HPDE6-E6E7 (cell line): Measurements from ENCODE around the gene LBX2.
"Not testable (repeated sequence)": the region's sequence is repeated elsewhere in the genome, so short reads cannot be mapped to it uniquely, and the experiment has no call there.

Experiments used
- DNase-seq: peaks from one replicate; pipeline ENCODE4 v3.0.0; 2011; ENCODE audit warnings: missing footprints; ENCODE audit errors: extremely low spot score

Gene LBX2

DNA sequence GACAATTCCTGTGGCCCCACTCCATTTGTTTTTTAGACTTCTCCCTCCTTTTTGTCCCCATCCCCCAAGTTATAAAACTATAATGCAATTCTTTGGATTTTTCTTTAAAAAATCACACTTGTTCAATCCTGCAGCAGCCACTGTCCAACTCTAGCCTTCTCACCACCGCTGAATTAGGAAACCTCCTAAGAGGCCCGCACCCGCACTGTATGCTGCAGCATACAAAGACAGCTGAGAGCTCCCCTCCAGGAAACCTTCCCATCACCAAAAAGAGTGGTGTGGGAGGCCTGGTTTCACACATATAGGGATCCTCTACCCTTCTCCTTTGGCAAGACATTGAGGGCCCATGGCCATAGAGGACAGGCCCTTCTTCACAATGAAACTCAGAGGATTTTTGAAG, 5.2 kb upstream of the LBX2 start:
- DNase-seq: no peak

DNA sequence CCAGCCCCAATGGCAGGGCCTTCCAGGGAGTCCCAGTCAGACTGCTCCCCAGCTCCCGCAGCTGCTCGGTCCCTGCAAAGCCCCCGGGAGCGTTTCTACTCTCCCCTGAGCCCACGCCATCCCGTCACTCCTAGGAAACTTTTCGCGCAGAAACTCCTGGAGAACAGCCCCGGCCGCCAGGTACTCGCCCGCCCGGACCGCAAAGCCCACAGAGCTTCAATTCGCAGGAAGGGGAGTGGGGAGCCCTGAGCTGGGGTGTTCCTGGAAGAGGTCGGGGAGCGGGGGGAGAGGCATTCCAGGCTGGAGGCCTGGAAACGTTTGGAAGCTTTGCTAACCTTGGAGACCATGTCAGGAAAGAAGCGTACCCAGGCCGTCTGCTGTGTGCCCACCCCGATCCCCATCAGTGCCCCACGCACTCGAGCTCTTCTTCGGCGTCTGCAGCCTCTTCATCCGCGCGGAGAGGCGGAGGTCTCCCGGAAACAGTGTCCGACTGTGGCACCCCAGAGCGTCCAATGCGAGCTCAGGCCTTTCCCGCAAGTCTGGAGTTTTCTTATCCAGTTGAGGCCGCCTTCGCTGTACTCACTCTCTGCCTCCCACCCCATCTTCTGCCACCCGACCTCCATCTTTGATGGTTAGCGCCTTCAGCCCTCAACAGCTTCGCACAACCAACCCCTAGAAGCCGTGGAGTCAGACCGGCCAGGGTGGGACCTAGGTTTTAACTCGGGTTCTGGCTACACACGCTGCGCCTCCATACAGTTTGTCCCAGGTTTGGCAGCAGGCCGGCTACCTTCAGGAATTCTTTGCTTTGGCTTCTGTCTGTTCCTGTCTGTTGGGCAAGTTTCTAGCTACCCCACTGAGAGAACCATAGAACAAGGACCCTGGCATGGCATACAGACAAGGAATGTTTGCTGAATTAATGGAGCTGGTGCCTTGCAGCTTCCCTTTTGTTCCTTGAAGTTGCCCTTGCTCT, 4.4 kb upstream of the LBX2 start:
- DNase-seq: no peak

DNA sequence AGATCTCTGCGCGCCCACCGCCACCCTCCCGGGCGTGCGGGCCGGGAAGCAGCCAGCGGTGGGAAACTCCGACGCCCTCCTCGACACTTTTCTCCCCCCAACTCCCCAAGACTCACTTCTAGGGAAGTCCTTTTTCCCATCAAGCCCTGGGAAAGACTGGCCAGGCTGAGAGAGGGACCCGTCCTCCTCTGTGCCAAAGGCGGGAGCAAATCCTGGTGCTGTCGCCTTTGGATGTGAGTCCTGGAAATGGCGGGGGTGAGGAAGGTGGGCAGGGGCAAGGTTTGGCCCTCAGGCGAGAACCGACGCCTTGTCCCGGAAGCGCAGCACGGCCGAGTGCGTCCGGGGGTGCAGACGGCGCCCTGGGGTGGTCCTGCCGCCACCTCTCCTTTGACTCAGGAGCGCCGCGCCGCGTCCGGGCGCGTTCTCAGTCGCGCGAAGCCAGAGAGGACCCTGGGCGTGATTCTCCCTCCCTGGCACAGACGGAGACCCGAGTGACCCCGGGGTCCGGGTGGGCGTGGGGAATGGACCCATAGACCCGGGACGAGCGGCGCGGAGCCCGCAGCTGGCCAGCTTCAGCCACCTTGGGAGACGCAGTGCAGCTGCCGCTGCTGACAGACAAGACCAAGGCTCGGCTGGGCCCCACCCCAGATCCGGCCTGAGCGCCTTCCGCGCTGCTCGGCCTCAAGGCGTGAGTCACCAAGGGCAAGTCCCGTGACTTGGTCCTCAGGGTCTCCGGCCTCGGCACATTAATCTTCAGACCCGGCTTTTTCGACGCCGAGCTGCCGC, 3.5 kb upstream of the LBX2 start:
- DNase-seq: no peak

DNA sequence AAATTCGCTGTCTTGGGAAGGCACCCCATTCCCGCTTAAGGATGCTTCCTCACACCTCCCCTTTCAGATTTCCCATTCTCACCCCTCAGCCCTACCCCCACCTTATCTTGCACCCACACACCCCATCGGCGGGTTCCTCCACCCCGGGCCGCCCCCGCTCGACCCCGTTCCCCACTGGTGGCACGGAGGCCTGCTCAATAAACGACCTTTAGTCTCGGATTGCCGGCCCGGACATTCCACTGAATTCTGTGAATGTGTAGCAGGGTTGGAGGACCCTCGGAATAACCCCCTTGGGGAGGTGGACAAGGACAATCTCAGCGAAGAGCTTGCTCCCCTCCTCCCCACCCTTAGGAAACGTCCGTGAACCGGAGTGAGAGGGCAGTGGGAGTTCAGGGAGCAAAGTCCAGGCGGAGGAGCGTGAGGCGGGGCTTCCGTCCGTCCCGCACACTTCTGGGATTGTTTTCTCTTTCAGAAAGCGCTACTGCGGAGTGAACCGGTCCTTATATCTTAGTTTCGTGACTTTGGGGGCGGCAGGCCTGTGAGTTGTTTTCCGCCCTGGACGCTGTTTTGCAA, 2.8 kb upstream of the LBX2 start:
- DNase-seq: no peak

DNA sequence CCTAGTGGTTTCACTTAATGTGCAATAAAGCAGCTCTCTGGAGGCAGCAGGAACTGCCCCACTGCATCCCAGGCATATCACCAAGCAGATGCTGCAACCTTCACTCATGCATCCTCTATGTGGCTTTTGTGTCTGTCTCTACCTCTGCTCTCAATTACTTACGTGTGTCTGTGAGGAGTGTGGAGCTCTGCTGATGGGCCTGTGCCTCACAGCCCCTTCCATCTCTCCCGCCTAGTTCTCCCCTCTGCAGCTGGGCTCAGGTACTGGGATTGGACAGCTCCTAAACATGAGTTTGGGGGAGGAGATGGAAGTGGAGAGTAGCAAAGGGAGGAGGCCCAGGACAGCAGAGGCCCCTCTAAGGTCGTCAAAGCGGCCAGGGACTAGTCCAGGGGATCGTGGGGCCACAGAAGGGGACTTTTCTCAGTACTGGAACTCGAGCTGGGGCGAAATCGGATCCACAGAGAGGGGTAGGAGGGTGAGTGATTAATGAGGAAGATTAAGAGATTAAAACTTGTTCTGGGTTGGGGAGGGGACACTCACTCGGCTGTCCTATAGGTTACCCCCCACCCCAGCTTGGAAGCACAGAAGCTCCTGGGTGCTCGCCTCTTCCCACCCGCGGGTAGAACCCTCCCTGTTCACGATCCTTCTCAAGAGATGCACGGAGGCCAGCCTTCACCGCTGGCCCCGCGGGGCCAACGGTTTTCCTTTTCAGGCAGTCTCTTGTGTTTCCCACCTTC, 2.1 kb upstream of the LBX2 start:
- DNase-seq: no peak

DNA sequence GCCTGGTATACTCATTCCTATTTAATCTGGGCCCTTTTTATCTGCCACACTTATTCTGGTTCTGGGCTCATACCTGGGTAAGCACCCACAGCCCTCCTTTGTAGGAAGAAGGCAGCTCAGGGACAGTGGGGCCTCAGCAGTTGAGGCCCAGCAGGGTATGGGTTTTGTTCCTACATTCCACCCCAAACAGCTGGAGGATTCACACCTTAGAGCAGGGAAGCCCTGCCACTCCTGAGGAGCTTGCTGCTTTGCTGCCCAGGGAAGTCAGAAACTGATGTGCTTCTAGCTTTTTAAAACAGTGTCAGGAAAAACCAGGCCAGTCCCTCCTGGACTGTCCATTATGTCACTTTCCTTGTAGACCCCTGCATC, 1.2 kb upstream of the LBX2 start:
- DNase-seq: no peak

DNA sequence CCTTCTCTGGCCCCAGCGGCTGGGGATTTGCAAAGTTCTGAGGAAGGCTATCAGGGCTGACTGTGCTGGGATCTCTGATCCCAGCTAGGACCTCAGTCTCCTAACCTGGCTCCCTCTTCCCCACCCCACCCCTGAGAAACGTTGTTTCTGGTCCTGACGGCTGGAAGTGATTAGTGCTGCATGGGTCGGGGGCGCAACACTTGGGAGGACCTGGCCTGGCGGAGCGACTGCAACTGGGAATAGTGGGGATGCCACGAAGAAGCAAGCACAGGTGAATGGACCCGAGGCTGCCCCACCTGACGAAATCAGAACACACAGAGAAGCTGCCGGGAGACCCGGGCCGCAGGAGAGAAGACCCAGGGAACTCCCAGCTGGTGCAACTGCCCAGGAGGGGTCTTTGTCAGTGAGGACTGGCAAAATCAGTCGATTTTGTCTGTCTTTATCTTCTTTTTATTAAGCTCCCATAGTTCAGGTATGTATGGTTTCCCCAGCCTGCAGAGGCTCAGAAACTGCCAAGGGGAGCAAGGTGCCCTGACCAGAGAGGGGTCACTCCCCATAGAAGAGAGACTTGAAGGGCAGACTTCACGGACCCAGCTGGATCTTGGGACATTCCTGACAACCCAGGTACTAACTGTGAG, 656 bp upstream of the LBX2 start:
- DNase-seq: no peak

DNA sequence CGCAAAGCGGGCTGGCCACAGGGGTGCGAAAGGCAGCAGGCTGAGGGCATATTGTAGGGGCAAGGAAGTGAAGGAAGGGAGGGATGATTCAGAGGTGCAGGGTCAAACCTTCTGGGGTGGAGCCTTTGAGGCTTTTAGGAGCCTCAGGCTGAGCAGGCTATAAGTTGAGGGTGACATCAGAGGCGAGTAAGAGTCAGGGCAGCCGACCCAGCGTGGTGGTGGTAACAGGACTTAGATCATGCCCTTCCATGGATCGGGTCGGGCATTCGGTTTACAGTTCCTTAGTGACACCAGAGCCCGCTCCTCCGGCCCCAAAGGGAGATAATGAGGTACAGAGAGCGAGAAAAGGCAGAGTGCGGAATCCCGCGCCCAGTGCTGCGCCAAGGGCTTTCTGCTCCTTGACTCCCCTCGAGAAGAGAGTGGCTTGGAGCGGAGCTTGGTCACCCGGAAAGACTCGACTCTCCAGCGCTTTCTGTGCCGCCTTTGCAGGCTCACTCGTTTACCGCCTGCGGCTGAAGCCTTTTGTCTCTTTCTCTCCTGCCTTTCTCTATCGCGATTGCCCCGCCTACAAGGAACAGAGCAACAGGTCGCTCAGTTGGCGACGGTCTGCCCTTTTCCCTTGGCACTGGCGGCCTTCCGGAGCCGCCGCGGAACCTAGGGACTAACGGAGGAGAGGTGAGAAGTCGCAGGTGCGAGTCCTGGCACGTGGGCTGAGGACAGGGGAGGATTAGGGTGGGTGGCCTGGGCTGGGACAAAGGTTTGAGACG, 720 bp downstream of the LBX2 start:
- no peak for DNase-seq

DNA sequence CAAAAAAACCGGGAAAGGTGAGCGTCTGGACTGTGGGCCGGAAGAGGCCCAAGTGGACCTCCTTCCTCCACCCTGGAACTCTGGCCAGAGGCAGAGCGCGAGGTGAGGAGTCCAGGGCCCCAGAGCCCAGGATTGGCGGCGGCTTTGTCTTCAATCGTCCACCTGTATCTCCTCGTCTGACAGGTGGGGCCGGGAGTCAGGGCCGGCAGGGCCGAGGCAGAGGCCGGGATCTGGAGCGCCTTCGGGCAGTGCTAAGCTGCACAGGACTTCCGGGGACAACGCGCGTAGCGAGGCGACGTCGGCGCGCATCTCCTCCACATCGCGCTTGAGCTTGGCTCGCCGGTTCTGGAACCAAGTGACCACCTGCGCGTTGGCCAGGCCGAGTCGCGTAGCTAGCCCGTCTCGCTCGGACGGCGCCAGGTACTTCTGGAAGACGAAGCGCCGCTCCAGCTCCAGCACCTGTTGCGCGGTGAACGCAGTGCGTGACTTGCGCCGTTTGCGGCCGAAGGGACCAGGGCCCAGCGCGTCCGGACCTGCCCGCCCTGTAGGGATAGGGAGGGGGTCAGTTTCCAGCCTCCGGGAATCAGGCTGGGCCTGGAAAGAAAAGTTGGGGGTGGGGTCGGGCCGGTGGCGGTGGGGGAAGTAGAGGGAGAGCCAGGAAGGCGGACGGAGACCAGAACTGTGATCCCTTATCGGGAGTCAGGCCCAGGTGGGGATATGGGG, 1.5 kb downstream of the LBX2 start:
- no peak for DNase-seq

DNA sequence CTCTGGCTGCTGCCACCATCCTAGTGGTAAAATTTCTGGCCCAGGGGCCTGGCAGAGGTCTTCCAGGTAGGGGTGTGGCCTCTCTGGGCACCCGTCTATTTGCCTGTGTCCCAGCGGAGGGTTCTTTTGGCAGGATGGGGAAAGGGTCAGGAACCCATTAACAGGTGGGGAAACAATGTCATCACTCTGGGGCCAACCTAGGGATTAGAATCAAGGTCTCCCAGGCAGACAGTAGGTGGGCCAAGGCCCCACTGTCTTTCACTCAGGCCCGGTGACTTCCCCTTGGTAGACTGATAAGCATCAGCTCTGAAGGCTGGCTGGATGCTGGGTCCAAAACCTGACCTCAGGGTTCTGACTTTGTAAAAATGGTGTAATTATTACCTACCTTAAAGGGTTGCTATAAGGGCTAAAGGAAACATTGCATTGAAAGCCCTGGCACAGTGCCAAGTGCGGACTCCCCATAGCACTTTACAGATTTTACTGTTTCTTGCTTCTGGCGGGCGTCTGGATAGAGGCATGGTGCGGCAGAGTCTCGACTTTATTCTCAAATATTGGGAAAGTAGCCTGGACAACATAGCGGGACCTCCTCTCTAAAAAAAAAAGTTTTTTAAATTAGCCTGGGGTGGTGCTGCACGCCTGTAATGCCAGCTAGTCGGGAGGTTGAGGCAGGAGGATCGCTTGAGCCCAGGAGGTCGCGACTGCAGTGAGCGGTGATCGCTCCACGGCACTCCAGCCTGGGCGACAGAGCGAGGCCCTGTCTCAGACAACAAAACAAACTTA, 2.2 kb downstream of the LBX2 start:
- DNase-seq: no peak

DNA sequence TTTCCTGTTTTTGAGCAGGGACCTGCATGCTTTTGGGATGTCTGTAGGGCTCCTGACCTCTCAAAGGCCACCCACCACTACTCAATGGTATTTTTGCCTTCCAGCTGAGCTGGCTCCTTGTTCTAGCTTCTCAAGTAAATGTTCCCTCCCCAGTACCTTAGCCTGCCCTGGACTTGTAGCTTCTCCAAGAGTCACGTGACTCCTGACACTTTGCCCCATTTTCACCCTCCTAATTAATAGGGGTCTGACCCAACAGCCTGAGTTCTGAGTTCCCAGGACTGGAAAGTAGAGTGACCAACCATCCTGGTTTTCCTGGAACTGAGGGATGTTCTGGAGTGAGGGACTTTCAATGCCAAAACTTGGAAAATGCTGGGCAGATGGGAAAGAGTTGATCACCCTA, 4.0 kb downstream of the LBX2 start:
- no peak for DNase-seq

DNA sequence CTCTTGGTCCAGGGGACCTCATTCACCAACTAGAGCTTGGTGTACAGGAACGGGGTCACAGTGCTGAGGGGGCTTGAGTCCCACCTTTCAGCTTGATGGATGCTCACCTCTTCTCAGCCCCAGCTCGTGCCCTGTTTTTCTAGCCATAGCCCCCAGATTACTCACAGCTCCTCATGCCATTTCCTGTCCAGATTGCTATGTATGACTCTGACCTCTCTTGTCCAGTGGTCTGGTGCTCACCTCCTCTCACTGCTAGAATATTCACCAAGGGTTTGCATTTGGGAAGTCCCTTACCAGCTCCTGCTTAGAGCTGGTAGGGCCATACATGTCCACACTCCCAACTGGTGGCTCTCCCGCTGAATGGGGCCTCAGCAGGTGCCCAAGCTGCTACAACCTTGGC, 5.9 kb downstream of the LBX2 start:
- DNase-seq: no peak

DNA sequence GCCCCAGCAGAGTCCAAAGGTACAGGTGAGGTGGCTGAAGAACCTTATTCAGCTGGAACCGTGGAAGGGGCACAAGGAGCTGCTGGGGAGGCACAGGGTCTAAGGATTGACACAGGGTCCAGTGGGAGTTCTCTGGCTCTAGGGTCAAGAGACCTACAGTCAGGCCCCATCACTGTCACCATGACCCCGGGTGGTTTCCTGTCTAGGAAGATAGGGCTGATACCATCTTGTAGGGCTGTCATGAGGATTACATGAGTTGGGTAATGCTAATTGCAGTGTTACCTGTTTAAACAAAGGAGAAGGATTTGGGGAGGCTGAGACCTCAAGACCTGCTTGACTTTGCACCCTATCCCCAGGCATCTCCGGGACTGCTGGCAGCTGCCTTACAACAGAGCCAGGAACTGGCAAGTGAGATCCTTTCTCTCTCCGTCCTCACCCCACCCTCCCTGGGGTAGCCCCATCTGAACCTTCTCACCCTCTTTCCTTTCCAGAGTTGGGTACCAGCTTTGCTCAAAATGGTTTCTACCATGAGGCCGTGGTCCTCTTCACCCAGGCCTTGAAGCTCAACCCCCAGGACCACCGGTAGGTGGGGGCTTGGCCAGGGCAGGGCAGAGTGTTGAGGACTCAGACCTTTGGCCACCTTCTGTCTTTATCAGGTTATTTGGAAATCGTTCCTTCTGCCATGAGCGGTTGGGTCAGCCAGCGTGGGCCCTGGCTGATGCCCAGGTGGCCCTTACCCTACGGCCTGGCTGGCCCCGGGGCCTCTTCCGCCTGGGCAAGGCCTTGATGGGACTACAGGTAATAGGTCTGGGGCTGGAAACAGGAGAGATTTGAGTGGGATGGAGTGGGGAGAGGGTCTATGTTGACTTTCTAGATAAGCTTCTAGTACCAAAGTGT, 7.5 kb downstream of the LBX2 start:
- no peak for DNase-seq

DNA sequence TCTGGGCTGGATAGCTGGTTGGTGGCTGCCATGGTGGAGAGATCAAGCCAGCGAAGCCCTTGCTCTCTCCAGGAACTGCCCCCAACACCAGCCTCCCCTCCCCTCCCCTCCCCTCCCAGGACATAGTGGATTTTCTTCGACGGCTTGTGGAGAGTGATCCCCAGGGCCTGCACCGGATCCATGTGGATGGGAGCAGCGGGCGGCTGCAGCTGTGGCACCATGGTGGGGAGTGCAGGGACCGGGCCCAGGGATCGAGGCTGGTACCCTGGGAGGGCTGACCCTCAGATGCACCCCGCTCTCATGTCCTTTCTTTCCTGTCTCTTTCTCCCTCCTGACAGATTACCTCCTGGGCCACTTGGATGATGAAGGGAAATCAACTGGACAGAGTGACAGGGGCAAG, 9.5 kb downstream of the LBX2 start:
- no peak for DNase-seq

DNA sequence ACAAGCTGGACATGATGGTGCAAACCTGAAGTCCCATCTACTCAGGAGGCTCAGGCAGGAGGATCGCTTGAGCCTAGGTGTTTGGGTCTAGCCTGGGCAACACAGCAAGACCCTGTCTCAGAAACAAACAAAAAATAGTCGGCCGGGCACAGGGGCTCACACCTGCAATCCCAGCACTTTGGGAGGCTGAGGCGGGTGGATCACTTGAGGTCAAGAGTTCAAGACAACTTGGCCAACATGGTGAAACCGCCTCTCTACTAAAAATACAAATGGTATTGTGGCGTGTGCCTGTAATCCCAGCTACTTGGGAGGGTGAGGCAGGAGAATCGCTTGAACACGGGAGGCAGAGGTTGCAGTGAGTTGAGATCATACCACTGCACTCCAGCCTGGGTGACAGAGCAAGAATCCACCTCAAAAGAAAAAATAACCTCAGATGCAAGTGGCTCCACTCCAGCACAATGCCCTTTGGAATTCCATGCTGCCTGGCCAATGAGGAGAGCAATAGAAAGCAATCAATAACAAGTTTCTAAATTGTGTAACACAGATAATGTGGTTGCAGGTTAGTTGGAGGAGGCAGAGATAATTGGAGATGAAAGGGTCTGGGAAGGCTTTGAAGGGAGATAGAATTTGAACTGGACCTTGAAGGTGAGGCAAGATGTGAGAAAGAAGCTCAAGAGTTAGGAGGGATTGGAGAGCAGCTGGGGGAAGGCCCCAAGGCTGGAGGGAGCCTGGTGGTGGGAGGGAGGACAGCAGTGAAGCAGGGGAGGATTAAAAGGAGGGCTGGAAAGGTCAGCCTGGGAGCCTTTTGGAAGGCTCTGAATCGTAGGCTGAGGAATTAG, 10.5 kb downstream of the LBX2 start:
- DNase-seq: no peak

DNA sequence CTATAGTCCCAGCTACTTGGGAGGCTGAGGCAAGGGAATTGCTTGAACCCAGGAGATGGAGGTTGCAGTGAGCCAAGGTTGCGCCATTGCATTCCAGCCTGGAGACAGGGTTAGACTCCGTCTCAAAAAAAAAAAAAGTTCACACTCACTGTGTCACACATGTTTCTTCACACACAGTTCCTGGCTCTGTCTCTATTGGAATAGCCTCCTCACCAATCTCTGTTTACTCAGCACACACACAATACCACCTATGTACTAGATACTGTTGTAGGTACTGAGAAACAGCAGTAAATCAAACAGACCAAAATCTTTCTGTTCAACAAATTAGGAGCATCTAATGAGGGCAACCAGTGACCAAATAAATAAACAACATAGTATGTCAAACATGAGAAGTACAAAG, 13.3 kb downstream of the LBX2 start:
- DNase-seq: no peak

DNA sequence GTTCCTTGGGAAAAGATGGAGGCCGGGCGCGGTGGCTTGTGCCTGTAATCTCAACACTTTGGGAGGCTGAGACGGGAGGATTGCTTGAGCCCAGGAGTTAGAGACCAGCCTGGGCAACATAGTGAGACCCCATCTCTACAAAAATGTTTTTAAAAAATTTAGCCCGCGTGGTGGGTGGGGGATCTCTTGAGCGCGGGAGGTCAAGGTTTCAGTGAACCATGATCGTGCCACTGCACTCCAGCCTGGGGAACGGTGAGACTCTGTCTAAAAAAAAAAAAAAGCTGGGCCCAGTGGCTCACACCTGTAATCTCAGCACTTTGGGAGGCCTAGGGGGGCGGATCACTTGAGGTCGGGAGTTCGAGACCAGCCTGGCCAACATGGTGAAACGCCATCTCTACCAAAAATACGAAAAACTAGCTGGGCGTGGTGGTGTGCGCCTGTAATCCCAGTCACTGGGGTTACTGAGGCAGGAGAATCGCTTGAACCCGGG, 15.7 kb downstream of the LBX2 start:
- DNase-seq: not testable (repeated sequence)
